Activated naive CD8-positive, alpha-beta T cell treated with anti-CD3 and anti-CD28 coated beads, Interleukin-2, amount 10 ng/mL, durations not matched to agents 7 days and 5 days (primary cell): Measurements from ENCODE around the gene OAF. TPM values are rescaled to one million over a fixed set of nuclear protein-coding genes. Genes with fewer than 3 reads are reported as not detected.

Experiments
- ATAC-seq: fragments of 150-1000 bp; cut with Tn5 transposase; one replicate; pipeline ENCODE4 v1.10.0; 2021; ENCODE audit warnings: low read depth, moderate library complexity
- POLR2A ChIA-PET: fragments of 350-600 bp; sonication (Branson Sonifier 250); formaldehyde crosslinking; loops from one replicate; lab custom pipeline; 2021; ENCODE audit warnings: antibody characterized with exemption; lab: Charles Lee
- DNase-seq: peaks from one replicate; pipeline ENCODE4 v3.0.0; 2021
- H3K27ac Mint-ChIP-seq: one replicate; pipeline ENCODE4 v1.8.0; 2022; ENCODE audit warnings: mild to moderate bottlenecking, mixed read lengths
- H3K27me3 Mint-ChIP-seq: one replicate; pipeline ENCODE4 v1.8.0; 2022; ENCODE audit warnings: mild to moderate bottlenecking, moderate library complexity, mixed read lengths
- H3K36me3 Mint-ChIP-seq: one replicate; pipeline ENCODE4 v1.8.0; 2021; ENCODE audit warnings: mild to moderate bottlenecking, mixed read lengths
- H3K4me1 Mint-ChIP-seq: one replicate; pipeline ENCODE4 v1.8.0; 2021; ENCODE audit warnings: mixed read lengths
- H3K4me3 Mint-ChIP-seq: one replicate; pipeline ENCODE4 v1.8.0; 2022; ENCODE audit warnings: mild to moderate bottlenecking, moderate library complexity, mixed read lengths
- H3K9me3 Mint-ChIP-seq: one replicate; pipeline ENCODE4 v1.8.0; 2021; ENCODE audit warnings: mixed read lengths
- total RNA-seq, 2 experiments: library from RNA; stranded (reverse); gene quantifications; one replicate each; pipeline ENCODE4 v1.2.3, GENCODE V29; 2021

The OAF gene
- total RNA-seq, 2 experiments from 2014 or later = 2.4 to 5.5 TPM

DNA sequence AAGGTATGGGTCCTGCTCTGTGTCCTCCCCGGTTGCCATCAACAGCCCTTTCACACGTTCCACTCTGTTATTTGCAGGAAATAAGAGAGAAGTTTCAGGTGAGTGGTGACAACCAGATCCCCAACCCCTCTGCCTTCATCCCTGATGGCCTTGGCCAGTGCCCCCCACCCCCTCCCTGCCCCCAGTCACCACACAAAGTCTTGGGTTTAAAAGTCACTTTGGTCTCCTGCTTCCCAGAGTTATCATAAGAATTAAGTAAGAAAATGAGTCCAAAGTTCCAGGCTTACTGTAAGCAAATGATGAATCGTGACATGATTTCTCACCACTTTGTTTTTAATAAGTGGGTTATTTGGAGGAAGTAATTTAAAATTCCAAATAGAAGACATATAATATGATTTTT, 9.2 kb upstream of the OAF start:
- H3K4me1 Mint-ChIP-seq = no peaks in the 10 kb centered on the region
- ATAC-seq (no peak), DNase-seq (no peak)
- H3K27me3 Mint-ChIP-seq = peaks cover 20% of the 10 kb centered on the region
- H3K4me3 Mint-ChIP-seq = no peak overlapping the region
- no peaks in the 10 kb centered on the region for H3K36me3 Mint-ChIP-seq
- no peaks in the 10 kb centered on the region for H3K9me3 Mint-ChIP-seq
- POLR2A ChIA-PET = no interaction called here
- no peak overlapping the region for H3K27ac Mint-ChIP-seq

DNA sequence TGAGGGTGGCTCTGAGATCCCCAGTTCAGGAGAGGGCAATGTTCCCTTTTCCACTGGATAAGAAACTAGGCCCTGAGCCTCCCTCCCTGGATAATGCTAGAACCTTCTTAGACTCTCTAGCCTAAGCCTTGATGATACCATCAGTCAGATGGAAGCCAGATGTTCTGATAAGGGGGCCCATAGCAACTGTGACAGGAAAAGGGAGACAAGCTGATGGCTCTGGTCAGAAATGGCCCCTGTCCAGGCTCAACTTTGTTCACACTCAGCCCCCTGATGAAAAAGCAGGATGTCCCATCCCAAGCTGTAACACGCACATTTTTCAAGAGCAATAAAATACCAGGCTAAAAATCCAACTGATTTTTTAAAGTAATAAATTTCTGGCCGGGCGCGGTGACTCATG, 7.2 kb upstream of the OAF start:
- Mint-ChIP-seq H3K4me1 (peaks cover 2% of the 10 kb centered on the region), H3K27me3 (peaks cover 32% of the 10 kb centered on the region), H3K9me3 (no peaks in the 10 kb centered on the region), H3K36me3 (no peaks in the 10 kb centered on the region), H3K4me3 (no peak overlapping the region), H3K27ac (no peak overlapping the region)
- no peak for DNase-seq
- no peak for ATAC-seq
- POLR2A ChIA-PET = no interaction called here

DNA sequence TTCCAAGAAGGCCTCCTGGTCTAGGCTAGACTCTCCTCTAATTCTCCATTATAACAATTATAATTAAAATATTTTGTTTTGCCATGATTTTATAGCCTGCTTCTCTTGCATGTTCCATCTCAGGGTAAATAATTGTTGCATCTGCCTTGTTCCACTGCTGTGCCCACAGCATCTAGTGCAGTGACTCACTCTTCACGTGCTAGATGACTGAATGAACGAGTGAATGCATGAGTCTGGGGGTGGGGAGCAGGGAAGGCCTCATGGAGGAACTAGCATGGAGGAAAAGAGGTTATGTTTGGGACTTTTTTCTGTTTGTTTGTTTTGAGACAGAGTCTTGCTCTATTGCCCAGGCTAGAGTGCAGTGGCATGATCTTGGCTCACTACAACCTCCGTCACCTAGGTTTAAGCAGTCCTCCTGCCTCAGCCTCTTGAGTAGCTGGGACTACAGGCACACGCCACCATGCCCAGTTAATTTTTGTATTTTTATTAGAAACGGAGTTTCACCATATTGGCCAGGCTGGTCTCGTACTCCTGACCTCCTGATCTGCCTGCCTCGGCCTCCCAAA, 5.2 kb upstream of the OAF start:
- Mint-ChIP-seq H3K27ac (no peak overlapping the region), H3K27me3 (peaks cover 25% of the 10 kb centered on the region), H3K9me3 (no peaks in the 10 kb centered on the region), H3K4me3 (no peak overlapping the region), H3K4me1 (peaks cover 10% of the 10 kb centered on the region), H3K36me3 (no peaks in the 10 kb centered on the region)
- POLR2A ChIA-PET = no interaction called here
- ATAC-seq = no peak
- DNase-seq = no peak

DNA sequence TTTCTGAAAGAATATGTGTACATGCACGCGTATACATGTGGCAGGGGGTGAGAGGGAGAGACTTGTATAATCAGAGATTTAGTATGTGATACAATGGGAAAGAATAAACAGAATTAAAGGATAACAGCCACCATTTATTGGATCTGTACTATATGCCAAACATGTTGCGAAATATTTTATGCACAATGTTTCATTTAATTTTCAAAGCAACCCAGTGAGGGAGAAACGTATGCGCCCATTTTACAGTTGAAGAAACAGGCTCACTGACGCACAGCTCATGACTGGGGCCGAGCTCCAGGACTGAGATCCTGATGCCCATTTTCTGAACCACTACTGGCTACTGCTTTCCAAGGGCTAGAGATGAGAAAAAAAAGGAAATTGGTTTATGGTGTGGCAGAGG, 3.3 kb upstream of the OAF start:
- peaks cover 16% of the 10 kb centered on the region for H3K4me1 Mint-ChIP-seq
- H3K27me3 Mint-ChIP-seq = peaks cover 26% of the 10 kb centered on the region
- H3K4me3 Mint-ChIP-seq = no peak overlapping the region
- ATAC-seq (no peak), DNase-seq (no peak)
- H3K9me3 Mint-ChIP-seq = no peaks in the 10 kb centered on the region
- no peaks in the 10 kb centered on the region for H3K36me3 Mint-ChIP-seq
- no peak overlapping the region for H3K27ac Mint-ChIP-seq
- POLR2A ChIA-PET = no interaction called here

DNA sequence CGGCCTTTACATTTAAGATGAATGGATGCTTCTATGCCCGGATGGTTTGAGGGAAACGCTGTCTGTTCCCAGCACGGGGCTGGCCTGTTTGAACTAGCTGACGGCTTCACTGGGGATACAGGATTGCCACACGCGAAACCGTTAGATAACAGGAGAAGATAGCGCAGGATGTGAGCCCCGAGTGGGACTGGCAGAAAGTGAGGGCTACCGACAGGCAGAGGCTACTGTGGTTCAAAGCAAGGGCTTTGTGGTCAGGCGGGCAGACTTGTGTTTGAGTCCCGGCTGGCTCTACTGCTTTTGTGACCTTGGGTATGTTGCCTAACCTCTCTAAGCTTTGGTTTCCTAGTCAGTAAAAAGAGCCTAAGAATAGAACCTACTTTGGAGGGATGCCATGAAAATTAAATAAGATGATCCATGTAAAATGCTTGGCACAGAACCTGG, 2.8 kb upstream of the OAF start:
- H3K4me3 Mint-ChIP-seq = no peak overlapping the region
- no peaks in the 10 kb centered on the region for H3K9me3 Mint-ChIP-seq
- ATAC-seq (no peak), DNase-seq (no peak)
- peaks cover 23% of the 10 kb centered on the region for H3K27me3 Mint-ChIP-seq
- no peaks in the 10 kb centered on the region for H3K36me3 Mint-ChIP-seq
- peaks cover 16% of the 10 kb centered on the region for H3K4me1 Mint-ChIP-seq
- POLR2A ChIA-PET = no interaction called here
- H3K27ac Mint-ChIP-seq = no peak overlapping the region

DNA sequence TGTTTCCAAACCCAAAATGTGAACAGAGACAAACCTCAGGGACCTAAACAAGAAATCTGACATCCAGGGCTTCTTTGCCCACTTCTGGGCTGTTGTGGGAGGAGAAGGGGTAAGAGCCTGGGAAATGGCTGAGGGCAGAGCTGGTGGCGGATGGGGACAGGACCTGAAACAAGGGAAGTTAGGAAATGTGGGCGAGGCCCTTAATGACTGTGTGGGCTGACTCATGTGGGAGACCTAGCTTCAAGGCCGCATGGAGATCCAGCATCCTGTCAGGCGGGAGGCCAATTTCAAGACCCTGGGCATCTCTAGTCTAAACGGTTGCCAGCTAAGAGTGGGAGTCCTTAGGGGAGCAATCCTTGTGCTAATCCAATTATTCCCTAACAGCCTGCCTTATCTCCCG, 2.1 kb upstream of the OAF start:
- H3K4me3 Mint-ChIP-seq = no peak overlapping the region

DNA sequence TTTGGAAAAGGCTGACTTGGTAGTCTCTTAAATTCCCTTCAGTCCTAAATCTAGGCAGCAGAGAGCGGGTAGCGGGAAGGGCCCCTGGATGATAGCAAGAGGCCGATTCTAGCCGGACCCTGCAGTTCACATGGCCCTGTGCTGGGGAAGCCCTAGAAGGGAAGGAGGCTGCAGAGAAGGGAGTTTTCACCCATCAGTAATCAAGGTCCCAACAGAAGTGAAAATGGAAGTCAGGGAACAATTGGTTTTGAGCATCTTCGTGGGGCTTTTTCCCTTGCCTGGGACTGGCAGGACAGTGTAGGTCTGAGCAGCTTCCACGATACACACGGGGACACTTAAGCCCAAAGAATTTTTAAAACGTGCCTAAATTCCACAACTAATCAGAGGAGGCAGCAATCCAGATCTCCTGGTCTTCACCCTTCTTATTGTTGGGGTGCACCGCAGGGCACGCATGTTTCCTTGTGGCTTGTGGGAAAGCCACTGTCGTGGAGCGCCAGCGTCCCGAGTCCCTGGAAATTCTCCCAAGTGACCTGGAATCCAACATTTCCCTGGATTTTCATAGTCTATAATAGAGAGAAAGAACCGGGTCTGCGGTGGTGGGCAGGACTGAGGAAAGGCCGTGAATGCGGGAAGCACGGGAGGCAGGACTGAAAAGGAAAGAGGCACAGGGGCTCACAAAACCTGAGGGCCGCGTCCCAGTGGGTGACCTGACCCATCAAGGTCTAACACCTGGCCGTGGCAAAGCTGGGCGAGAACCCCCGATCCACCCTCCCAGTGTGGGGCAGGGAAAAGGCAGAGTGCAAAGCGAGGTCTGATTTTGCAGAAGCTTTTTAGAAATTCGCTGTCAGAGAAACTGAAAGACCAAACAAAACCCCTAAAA, 846 bp upstream of the OAF start:
- ATAC-seq (no peak), DNase-seq (peak; percentile 38)
- H3K9me3 Mint-ChIP-seq = no peaks in the 10 kb centered on the region
- H3K4me3 Mint-ChIP-seq = peak overlapping the region; percentile 79
- H3K27ac Mint-ChIP-seq = peak overlapping the region; percentile 47
- POLR2A ChIA-PET = interaction anchor here (0.6 kb wide), 1 partner anchor 11 kb away, joined by 3 read pairs; no protein-coding TSS in a partner anchor
- H3K4me1 Mint-ChIP-seq = peaks cover 16% of the 10 kb centered on the region
- H3K36me3 Mint-ChIP-seq = no peaks in the 10 kb centered on the region
- peaks cover 23% of the 10 kb centered on the region for H3K27me3 Mint-ChIP-seq

More for the DNA sequence above, 2.1 kb upstream of the OAF start:
- no peaks in the 10 kb centered on the region for H3K9me3 Mint-ChIP-seq
- H3K36me3 Mint-ChIP-seq = no peaks in the 10 kb centered on the region
- ATAC-seq (no peak), DNase-seq (no peak)
- H3K27ac Mint-ChIP-seq = no peak overlapping the region
- POLR2A ChIA-PET = no interaction called here
- peaks cover 16% of the 10 kb centered on the region for H3K4me1 Mint-ChIP-seq
- peaks cover 23% of the 10 kb centered on the region for H3K27me3 Mint-ChIP-seq

DNA sequence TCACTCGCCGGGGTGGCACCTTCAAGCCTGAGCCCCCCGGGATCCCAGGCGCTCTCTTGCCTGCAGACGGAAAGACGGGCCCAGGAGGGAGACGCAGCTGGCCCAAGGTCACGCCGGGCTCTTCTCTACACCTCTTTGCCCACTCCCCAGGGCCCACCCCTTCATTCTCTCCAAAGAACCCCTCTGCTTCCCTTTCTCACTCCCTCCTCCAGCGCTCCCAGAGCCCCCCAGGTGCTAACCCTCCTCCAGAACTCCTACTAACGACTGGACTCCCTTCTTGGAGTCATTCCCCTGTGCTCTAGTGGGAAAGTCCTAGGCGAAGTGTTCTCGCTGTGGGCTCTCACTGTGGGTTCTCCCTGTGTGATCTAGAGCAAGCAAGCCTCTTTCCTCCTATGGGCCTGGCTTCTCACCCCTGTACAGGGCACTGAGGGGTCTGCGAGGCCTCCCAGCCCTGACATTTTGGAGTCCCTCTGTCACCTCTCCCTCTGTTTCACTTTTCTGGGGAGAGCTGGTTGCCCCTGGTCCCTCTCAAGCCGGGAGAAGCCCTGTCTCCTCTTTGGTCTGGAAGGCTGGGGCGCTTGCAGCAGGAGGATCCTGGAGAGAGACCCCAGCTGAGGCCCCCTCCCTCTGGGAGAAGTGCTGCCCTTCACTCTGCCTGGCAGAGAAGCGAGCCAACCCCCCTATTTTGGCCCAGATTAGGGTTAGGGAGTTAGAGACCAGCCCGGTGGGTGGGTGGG, 858 bp downstream of the OAF start:
- peaks cover 23% of the 10 kb centered on the region for H3K27me3 Mint-ChIP-seq
- H3K4me3 Mint-ChIP-seq = peak overlapping the region; percentile 93
- ATAC-seq (no peak), DNase-seq (peak; percentile 36)
- peaks cover 16% of the 10 kb centered on the region for H3K4me1 Mint-ChIP-seq
- H3K9me3 Mint-ChIP-seq = no peaks in the 10 kb centered on the region
- H3K27ac Mint-ChIP-seq = peak overlapping the region; percentile 54
- POLR2A ChIA-PET = interaction anchor here (0.8 kb wide), 1 partner anchor 70 kb away, joined by 6 read pairs; no protein-coding TSS in a partner anchor
- no peaks in the 10 kb centered on the region for H3K36me3 Mint-ChIP-seq

DNA sequence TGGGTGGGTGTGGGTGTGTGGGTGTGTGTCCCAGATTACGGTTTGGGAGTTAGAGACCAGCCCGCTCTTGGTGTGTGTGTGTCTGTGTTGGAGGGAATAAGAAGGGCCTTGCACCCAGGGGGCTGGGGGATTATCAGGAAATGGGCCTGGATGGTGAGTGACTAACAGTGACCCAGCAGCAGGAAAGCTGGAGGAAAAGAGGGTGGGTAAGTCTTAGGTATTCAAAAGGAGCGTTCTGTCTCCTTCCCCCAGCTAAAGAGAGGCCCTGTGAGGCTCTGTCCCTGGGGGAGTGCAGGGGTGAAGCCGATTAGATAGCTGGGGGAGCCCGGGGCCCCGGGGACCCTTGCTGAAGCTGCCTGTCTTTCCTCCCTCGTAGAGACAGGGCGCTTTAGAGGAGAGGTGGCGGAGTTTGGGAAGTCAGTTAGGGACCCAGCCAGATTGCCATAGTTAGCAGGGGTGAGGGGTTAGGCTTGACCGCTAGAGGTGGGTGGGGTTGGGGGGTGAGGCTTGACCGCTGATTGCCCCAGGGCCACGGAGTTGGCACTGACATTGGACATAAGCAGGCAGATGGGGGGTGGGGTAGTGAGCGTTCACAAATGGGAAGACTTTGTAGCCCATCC, 1.5 kb downstream of the OAF start:
- H3K27ac Mint-ChIP-seq = no peak overlapping the region
- H3K9me3 Mint-ChIP-seq = no peaks in the 10 kb centered on the region
- peak overlapping the region; percentile 42 for H3K4me3 Mint-ChIP-seq
- peaks cover 16% of the 10 kb centered on the region for H3K4me1 Mint-ChIP-seq
- POLR2A ChIA-PET = interaction anchor here (0.8 kb wide), 1 partner anchor 70 kb away, joined by 6 read pairs; no protein-coding TSS in a partner anchor
- DNase-seq = no peak
- peaks cover 22% of the 10 kb centered on the region for H3K27me3 Mint-ChIP-seq
- no peak for ATAC-seq
- H3K36me3 Mint-ChIP-seq = no peaks in the 10 kb centered on the region

DNA sequence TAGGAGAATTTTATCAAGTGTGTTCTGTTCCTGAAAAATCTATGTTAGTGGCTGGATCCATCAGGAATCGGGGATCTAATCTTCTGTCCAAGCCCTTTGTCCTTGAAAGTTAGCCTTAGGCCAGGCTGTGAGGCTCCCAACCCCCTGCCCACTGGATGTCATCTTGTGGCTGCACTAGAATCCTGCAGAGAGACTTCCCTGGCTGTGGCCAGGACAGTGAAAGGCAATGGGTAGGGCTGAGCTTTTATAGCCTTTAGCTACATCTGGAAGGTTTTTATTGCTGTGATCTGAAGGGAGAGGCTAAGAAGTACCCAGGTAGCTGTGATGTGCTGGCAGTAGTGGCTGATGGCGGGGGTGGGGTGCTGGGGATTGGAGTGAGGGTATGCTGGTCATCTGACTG, 2.1 kb downstream of the OAF start:
- POLR2A ChIA-PET = no interaction called here
- no peak overlapping the region for H3K27ac Mint-ChIP-seq

DNA sequence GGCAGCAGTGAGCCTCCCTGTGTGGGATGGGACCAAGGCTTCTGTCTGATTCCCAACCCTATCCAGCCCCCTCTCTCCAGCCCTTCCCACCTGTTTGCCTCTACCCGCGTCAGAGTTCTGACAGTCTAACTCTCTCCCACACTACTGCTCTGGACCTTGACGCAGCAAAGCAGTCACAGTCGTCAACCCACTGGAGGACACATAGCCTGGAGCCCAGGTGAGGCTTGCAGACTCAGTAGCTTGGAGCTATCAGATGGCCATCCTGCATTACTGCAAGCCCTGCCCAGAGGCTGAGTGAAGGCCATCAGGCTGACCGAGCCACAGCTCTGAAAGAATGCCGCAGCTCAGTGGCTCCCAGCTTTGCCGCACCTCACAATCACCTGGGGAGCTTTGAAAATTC, 3.7 kb downstream of the OAF start:
- no peak for ATAC-seq
- no peak for DNase-seq
- H3K27ac Mint-ChIP-seq = no peak overlapping the region
- POLR2A ChIA-PET = no interaction called here
- no peaks in the 10 kb centered on the region for H3K9me3 Mint-ChIP-seq
- peaks cover 10% of the 10 kb centered on the region for H3K27me3 Mint-ChIP-seq
- no peaks in the 10 kb centered on the region for H3K36me3 Mint-ChIP-seq
- peaks cover 11% of the 10 kb centered on the region for H3K4me1 Mint-ChIP-seq
- no peak overlapping the region for H3K4me3 Mint-ChIP-seq

More for the DNA sequence above, 2.1 kb downstream of the OAF start:
- Mint-ChIP-seq H3K4me3 (no peak overlapping the region), H3K36me3 (no peaks in the 10 kb centered on the region), H3K27me3 (peaks cover 17% of the 10 kb centered on the region), H3K9me3 (no peaks in the 10 kb centered on the region), H3K4me1 (peaks cover 16% of the 10 kb centered on the region)
- ATAC-seq = no peak
- DNase-seq = no peak

DNA sequence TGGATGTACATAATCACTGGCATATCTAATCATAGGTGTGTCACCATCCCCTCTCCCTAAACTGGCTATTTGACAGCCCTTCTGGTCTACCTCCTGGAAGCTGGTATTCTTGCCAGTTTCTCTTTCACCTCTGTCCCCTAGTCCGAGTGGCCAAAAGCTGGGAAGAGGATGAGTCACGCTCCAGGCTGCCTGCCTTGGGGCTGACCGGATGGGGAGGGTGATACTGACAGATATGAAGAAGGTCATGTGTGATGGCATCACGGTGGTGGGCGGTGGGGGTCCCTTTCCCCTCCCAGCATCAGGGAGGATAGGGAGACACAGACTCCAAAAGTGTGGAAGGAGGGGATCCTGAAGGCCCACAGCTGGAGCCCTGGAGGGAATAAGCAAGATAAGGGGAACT, 4.8 kb downstream of the OAF start:
- Mint-ChIP-seq H3K4me3 (no peak overlapping the region), H3K36me3 (no peaks in the 10 kb centered on the region), H3K4me1 (peaks cover 7% of the 10 kb centered on the region), H3K27ac (no peak overlapping the region), H3K9me3 (no peaks in the 10 kb centered on the region), H3K27me3 (peaks cover 10% of the 10 kb centered on the region)
- no peak for ATAC-seq
- POLR2A ChIA-PET = no interaction called here
- DNase-seq = no peak

DNA sequence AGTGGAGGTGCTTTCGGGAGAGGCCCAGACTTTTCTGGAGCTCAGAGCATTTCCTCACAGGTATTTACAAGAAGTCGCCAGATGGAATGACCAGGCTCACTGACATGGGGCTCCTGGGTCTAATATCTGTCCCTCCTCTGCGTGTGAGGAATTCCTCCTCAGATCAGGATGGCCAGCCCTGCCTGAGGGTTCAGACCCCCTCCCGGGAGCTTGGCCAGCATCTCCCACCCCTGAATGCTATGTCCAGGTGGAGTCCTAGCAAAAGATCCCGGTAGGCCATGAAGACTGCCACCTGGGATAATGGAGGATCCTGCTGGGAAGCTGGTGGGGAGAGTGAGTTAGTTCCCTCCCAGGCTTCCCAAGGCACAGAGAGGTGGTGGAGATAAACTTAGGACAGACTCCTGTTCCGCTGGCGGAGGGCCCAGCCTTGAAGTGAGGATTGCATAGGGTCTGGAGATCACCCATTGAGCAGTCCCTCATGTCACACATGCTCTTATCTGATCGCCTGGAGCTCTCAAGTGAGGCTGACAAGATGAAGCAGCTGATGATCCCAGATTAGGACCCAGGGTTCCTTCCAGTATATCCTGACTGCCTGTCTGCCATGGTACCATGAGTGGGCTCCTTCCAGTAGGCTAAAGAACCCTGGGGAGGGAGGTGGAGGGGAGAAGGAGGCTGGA, 5.7 kb downstream of the OAF start:
- H3K27ac Mint-ChIP-seq = no peak overlapping the region
- H3K4me1 Mint-ChIP-seq = peaks cover 10% of the 10 kb centered on the region
- DNase-seq (no peak), ATAC-seq (no peak)
- H3K4me3 Mint-ChIP-seq = no peak overlapping the region
- H3K9me3 Mint-ChIP-seq = no peaks in the 10 kb centered on the region
- no peaks in the 10 kb centered on the region for H3K36me3 Mint-ChIP-seq
- POLR2A ChIA-PET = no interaction called here
- H3K27me3 Mint-ChIP-seq = peaks cover 10% of the 10 kb centered on the region
